ENCODE results near the gene UBE2U.

UBE2U gene

DNA sequence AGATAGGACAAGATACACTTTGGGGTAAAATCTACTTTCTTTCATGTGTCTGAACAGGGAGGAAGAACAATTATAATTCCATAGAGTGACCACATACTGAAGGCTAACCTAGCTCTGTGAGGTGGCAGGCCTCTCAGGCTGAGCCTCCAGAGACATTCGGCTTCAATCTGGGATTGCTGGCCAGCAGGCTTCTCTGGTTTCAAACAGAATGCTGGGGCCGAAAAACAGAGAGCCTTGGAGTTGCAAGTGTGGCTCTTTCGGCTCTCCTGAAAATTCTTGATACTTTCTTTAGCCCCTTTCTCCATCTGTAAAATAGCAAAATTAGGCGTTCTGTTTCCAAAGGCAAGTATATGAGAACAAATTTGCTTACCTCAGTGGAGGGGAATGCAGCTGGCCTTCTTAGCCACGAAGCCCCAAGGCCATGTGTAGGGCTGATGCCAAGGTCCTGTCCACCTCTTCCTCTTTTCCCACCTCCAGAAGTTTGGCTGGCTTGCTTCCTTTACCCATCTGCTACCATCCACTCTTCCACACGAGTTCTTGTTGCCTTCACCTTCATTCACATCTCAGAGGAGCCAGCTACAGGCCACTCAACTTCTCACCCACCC, 30.0 kb upstream of the UBE2U start:
- Histone ChIP-seq H3K9me3 (ENCODE audit: insufficient read depth, low read length) (no peaks in the 10 kb centered on the region), H2AFZ (ENCODE audit: low read depth, low read length, severe bottlenecking) (no peak overlapping the region), H3K9me2 (replicated peaks; ENCODE audit: insufficient read depth, low read length) (no peaks in the 10 kb centered on the region), H3K9ac (ENCODE audit: low read length) (no peak overlapping the region), H3K27ac (ENCODE audit: low read depth, low read length) (no peak overlapping the region), H3K79me2 (ENCODE audit: insufficient read depth, low read length) (no peaks in the 10 kb centered on the region), H4K20me1 (ENCODE audit: low read depth, low read length) (no peaks in the 10 kb centered on the region), H3F3A (ENCODE audit: insufficient read depth) (no peaks in the 10 kb centered on the region), H3K4me3 (ENCODE audit: insufficient read depth, low read length, poor library complexity, severe bottlenecking) (no peak overlapping the region), H3K4me2 (ENCODE audit: low read depth, low read length, poor library complexity, severe bottlenecking) (no peak overlapping the region), H3K36me3 (ENCODE audit: low read length) (no peaks in the 10 kb centered on the region), H3K27me3 (ENCODE audit: low read length) (no peaks in the 10 kb centered on the region)
- TF ChIP-seq, protein P1, sequence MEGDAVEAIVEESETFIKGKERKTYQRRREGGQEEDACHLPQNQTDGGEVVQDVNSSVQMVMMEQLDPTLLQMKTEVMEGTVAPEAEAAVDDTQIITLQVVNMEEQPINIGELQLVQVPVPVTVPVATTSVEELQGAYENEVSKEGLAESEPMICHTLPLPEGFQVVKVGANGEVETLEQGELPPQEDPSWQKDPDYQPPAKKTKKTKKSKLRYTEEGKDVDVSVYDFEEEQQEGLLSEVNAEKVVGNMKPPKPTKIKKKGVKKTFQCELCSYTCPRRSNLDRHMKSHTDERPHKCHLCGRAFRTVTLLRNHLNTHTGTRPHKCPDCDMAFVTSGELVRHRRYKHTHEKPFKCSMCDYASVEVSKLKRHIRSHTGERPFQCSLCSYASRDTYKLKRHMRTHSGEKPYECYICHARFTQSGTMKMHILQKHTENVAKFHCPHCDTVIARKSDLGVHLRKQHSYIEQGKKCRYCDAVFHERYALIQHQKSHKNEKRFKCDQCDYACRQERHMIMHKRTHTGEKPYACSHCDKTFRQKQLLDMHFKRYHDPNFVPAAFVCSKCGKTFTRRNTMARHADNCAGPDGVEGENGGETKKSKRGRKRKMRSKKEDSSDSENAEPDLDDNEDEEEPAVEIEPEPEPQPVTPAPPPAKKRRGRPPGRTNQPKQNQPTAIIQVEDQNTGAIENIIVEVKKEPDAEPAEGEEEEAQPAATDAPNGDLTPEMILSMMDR (IDR thresholded peaks at IDR 0.05; ENCODE audit: insufficient read depth, low read length, poor library complexity, severe bottlenecking), result no peak
- TF ChIP-seq EZH2phosphoT487 (conservative IDR thresholded peaks at IDR 0.05; ENCODE audit: low read length), result no peak

DNA sequence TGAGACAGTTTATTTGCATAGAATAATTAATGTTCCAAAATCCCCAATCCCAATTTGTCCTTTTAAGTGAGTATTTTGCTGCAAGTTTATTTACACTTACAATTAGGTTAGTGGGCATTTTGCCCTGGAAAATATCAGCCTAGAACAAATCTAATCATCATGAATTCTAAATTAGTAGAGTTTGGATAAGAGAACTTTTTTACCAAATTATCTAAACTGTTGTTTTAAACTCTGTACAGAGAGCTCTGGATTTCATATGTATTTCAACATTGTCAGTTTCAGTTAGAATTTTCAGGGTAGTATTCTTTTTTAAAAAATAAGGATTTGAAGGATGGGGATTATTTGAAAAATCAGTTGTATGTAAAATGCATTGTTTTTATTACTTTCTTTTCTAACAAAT, 27.8 kb upstream of the UBE2U start:
- Histone ChIP-seq H3K27me3 (ENCODE audit: low read length) (0 out of 2 replicates have a peak, but pooled peaks cover 5% of the 10 kb centered on the region), H3K27ac (ENCODE audit: low read depth, low read length) (no peak overlapping the region), H3K4me3 (ENCODE audit: insufficient read depth, low read length, poor library complexity, severe bottlenecking) (no peak overlapping the region), H3F3A (ENCODE audit: insufficient read depth) (no peaks in the 10 kb centered on the region), H2AFZ (ENCODE audit: low read depth, low read length, severe bottlenecking) (no peak overlapping the region), H3K9me2 (replicated peaks; ENCODE audit: insufficient read depth, low read length) (no peaks in the 10 kb centered on the region), H3K9ac (ENCODE audit: low read length) (no peak overlapping the region), H3K9me3 (ENCODE audit: insufficient read depth, low read length) (no peaks in the 10 kb centered on the region), H3K4me2 (ENCODE audit: low read depth, low read length, poor library complexity, severe bottlenecking) (no peak overlapping the region), H4K20me1 (ENCODE audit: low read depth, low read length) (no peaks in the 10 kb centered on the region), H3K36me3 (ENCODE audit: low read length) (no peaks in the 10 kb centered on the region), H3K79me2 (ENCODE audit: insufficient read depth, low read length) (no peaks in the 10 kb centered on the region)
- no peak for TF ChIP-seq EZH2phosphoT487 (conservative IDR thresholded peaks at IDR 0.05; ENCODE audit: low read length)
- TF ChIP-seq, protein P1 (IDR thresholded peaks at IDR 0.05; ENCODE audit: insufficient read depth, low read length, poor library complexity, severe bottlenecking), result no peak

DNA sequence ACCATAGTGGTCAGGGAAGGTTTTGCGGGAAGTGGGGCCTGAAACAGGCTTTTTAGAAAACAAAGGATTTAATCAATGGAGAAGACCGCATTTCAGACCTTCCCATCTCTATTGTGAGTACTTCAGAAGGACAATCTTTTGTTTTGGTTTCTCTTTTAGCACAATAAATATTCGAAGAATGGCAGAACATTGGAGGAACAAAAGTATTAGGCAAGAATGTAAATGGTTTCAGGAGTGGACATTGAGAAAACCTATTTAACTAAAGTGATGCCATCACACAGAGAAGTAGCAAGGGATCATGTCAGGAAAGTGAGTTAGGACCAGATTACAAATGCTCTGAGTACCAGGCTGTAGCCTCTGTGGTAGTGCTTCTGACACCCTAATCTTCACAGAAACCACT, 26.8 kb upstream of the UBE2U start:
- Histone ChIP-seq H3K27ac (ENCODE audit: low read depth, low read length) (no peak overlapping the region), H3K4me3 (ENCODE audit: insufficient read depth, low read length, poor library complexity, severe bottlenecking) (no peak overlapping the region), H3K9me3 (ENCODE audit: insufficient read depth, low read length) (no peaks in the 10 kb centered on the region), H4K20me1 (ENCODE audit: low read depth, low read length) (no peaks in the 10 kb centered on the region), H3K27me3 (ENCODE audit: low read length) (0 out of 2 replicates have a peak, but pooled peaks cover 5% of the 10 kb centered on the region), H3K9me2 (replicated peaks; ENCODE audit: insufficient read depth, low read length) (no peaks in the 10 kb centered on the region), H3K4me2 (ENCODE audit: low read depth, low read length, poor library complexity, severe bottlenecking) (no peak overlapping the region), H3K9ac (ENCODE audit: low read length) (no peak overlapping the region), H2AFZ (ENCODE audit: low read depth, low read length, severe bottlenecking) (no peak overlapping the region), H3K36me3 (ENCODE audit: low read length) (no peaks in the 10 kb centered on the region), H3K79me2 (ENCODE audit: insufficient read depth, low read length) (no peaks in the 10 kb centered on the region), H3F3A (ENCODE audit: insufficient read depth) (no peaks in the 10 kb centered on the region)
- TF ChIP-seq, protein P1 (IDR thresholded peaks at IDR 0.05; ENCODE audit: insufficient read depth, low read length, poor library complexity, severe bottlenecking), result no peak
- TF ChIP-seq EZH2phosphoT487 (conservative IDR thresholded peaks at IDR 0.05; ENCODE audit: low read length), result no peak
